Stimulated activated CD4-positive, alpha-beta T cell treated with anti-CD3 and anti-CD28 coated beads, Interleukin-12 subunit alpha, Interleukin-12 subunit beta, amount 100 ng/mL, for 48 hours (primary cell): ENCODE data around the gene SLC45A3.

Source experiments
- DNase-seq, 3 donors: peaks; one replicate each; pipeline ENCODE4 v3.0.0-alpha.2; 2020; ENCODE audit warnings: low read depth in 2 of 3, low spot score in 1 of 3

SLC45A3 gene

GRCh38 chr1:205669341-205670149, 10.8 kb downstream of the SLC45A3 start:
- DNase-seq: no peak

- no peak for DNase-seq
These were observed 11.4 kb downstream of the SLC45A3 start for GRCh38 chr1:205668951-205669340.

GRCh38 chr1:205667909-205668643, 12.2 kb downstream of the SLC45A3 start:
- no peak for DNase-seq

- DNase-seq: no peak
These were observed 13.7 kb downstream of the SLC45A3 start for GRCh38 chr1:205666372-205667166.

GRCh38 chr1:205665201-205666045, 14.9 kb downstream of the SLC45A3 start:
- DNase-seq: no peak

GRCh38 chr1:205664399-205665017, 15.8 kb downstream of the SLC45A3 start:
- DNase-seq: no peak

GRCh38 chr1:205663286-205663936, 16.9 kb downstream of the SLC45A3 start:
- no peak for DNase-seq

- no peak for DNase-seq
These were observed 17.5 kb downstream of the SLC45A3 start for GRCh38 chr1:205662791-205663190.

- no peak for DNase-seq
These were observed 18.1 kb downstream of the SLC45A3 start for GRCh38 chr1:205662135-205662738.

- DNase-seq: no peak
These were observed 18.7 kb downstream of the SLC45A3 start for GRCh38 chr1:205661429-205662134.

GRCh38 chr1:205660361-205660760, 19.9 kb downstream of the SLC45A3 start:
- DNase-seq: no peak

GRCh38 chr1:205658943-205659581, 21.2 kb downstream of the SLC45A3 start:
- peak; percentile 62 to 75 (median 66) for DNase-seq

- DNase-seq: no peak
These were observed 24.1 kb downstream of the SLC45A3 start for GRCh38 chr1:205656236-205656635.

GRCh38 chr1:205652984-205653383, 27.3 kb downstream of the SLC45A3 start:
- no peak for DNase-seq

- no peak for DNase-seq
These were observed 30.1 kb downstream of the SLC45A3 start for GRCh38 chr1:205650241-205650640.

- no peak for DNase-seq
These were observed 34.8 kb downstream of the SLC45A3 start for GRCh38 chr1:205645519-205645918.

- no peak for DNase-seq
These were observed 37.5 kb downstream of the SLC45A3 start for GRCh38 chr1:205642679-205643307.

- no peak for DNase-seq
These were observed 40.7 kb downstream of the SLC45A3 start for GRCh38 chr1:205639567-205639966.
